ENCODE data around the gene EME2. TPM values are rescaled to one million over a fixed set of nuclear protein-coding genes. Genes with fewer than 3 reads are reported as not detected.

Gene EME2
- total and polyA plus RNA-seq, 2 donors (not counting 1 experiment from before 2014, with no cell fraction given) = 34.6 to 42.5 TPM

- Histone ChIP-seq H3K27me3 (replicated peaks in 1 of 4; ENCODE audit: control extremely low read depth in 1 of 4, control insufficient read depth in 3 of 4, insufficient read depth in 4 of 4, low read length in 3 of 4) (no peaks in the 10 kb centered on the region), H3K4me3 (ENCODE audit: control extremely low read depth in 1 of 5, extremely low read depth in 1 of 5, insufficient read depth in 1 of 5, low read depth in 2 of 5, low read length in 4 of 5) (no peak overlapping the region), H3K27ac (ENCODE audit: low read length in 2 of 2) (no peak overlapping the region), H3K4me2 (replicated peaks; ENCODE audit: low read depth, low read length, poor library complexity, severe bottlenecking) (no peak overlapping the region), H4K20me1 (ENCODE audit: control insufficient read depth, insufficient read depth, low read length, poor library complexity, severe bottlenecking) (peaks cover 57% of the 10 kb centered on the region), H2AFZ (ENCODE audit: insufficient read depth, low read depth, low read length, poor library complexity, severe bottlenecking) (no peak overlapping the region), H3K4me1 (ENCODE audit: control insufficient read depth in 2 of 2, insufficient read depth in 2 of 2, low read length in 2 of 2) (no peaks in the 10 kb centered on the region), H3K9me3 (ENCODE audit: control extremely low read depth in 1 of 3, control insufficient read depth in 2 of 3, insufficient read depth in 1 of 3, low read length in 2 of 3) (no peaks in the 10 kb centered on the region), H3K36me3 (replicated peaks in 1 of 2; ENCODE audit: control extremely low read depth in 1 of 2, control insufficient read depth in 1 of 2, extremely low read depth in 1 of 2, insufficient read depth in 2 of 2, low read length in 1 of 2) (peaks cover 0 to 67% of the 10 kb centered on the region in 2 experiments), H3K9ac (ENCODE audit: low read length) (no peak overlapping the region), H3K79me2 (ENCODE audit: control insufficient read depth, insufficient read depth, low read length) (peaks cover 58% of the 10 kb centered on the region)
- DNase-seq (no peak), ATAC-seq (ENCODE audit: low read depth) (no peak)
- 98% methylated on average over 25 of the region's 29 CpGs for WGBS (ENCODE audit: insufficient coverage)
- Mint-ChIP-seq H3K4me1 (no peaks in the 10 kb centered on the region), H3K27me3 (no peaks in the 10 kb centered on the region), H3K4me3 (no peak overlapping the region), H3K27ac (no peak overlapping the region), H3K9me3 (ENCODE audit: insufficient read depth) (no peaks in the 10 kb centered on the region)
- ChIA-PET CTCF (interaction anchor here (0.9 kb wide), 1 partner anchor 35 kb away, joined by 3 read pairs; no protein-coding TSS in a partner anchor), POLR2A (no interaction called here)
- intact Hi-C loops (cut with micrococcal nuclease) = no loop called here
- TF ChIP-seq, protein P1, sequence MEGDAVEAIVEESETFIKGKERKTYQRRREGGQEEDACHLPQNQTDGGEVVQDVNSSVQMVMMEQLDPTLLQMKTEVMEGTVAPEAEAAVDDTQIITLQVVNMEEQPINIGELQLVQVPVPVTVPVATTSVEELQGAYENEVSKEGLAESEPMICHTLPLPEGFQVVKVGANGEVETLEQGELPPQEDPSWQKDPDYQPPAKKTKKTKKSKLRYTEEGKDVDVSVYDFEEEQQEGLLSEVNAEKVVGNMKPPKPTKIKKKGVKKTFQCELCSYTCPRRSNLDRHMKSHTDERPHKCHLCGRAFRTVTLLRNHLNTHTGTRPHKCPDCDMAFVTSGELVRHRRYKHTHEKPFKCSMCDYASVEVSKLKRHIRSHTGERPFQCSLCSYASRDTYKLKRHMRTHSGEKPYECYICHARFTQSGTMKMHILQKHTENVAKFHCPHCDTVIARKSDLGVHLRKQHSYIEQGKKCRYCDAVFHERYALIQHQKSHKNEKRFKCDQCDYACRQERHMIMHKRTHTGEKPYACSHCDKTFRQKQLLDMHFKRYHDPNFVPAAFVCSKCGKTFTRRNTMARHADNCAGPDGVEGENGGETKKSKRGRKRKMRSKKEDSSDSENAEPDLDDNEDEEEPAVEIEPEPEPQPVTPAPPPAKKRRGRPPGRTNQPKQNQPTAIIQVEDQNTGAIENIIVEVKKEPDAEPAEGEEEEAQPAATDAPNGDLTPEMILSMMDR (IDR thresholded peaks at IDR 0.05) = no peak
- no peak for TF ChIP-seq EZH2 (IDR thresholded peaks at IDR 0.05; ENCODE audit: borderline replicate concordance, insufficient read depth, low read depth, low read length, poor library complexity, severe bottlenecking)
Measured at GRCh38 chr16:1745900-1746692, 26.5 kb upstream of the EME2 start.

DNA sequence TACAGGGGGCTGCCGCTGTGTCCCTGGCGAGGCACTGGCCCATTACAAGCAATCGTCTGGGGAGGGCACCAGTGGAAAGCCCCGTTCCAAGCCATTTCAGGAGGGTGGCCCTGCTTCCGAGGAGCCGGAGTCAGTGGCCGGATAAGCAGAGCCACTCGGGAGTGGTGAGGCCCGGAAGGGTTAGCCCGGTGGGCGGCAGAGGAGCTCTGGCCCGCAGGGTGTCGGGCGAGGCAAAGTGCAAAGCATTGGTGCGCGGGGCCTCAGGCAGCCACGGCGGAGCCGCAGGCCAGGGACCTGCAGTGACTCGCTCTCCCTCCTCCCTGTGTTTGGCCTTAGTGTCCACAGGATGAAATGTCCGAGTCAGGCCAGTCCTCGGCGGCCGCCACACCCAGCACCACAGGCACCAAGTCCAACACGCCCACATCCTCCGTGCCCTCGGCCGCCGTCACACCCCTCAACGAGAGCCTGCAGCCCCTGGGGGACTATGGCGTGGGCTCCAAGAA is 25.9 kb upstream of the EME2 start:
- Histone ChIP-seq H3K27me3 (replicated peaks in 1 of 4; ENCODE audit: control extremely low read depth in 1 of 4, control insufficient read depth in 3 of 4, insufficient read depth in 4 of 4, low read length in 3 of 4) (no peaks in the 10 kb centered on the region), H3K27ac (ENCODE audit: low read length in 2 of 2) (no peak overlapping the region), H3K4me3 (ENCODE audit: control extremely low read depth in 1 of 5, extremely low read depth in 1 of 5, insufficient read depth in 1 of 5, low read depth in 2 of 5, low read length in 4 of 5) (no peak overlapping the region), H3K79me2 (ENCODE audit: control insufficient read depth, insufficient read depth, low read length) (peaks cover 51% of the 10 kb centered on the region), H3K36me3 (replicated peaks in 1 of 2; ENCODE audit: control extremely low read depth in 1 of 2, control insufficient read depth in 1 of 2, extremely low read depth in 1 of 2, insufficient read depth in 2 of 2, low read length in 1 of 2) (peaks cover 0 to 68% of the 10 kb centered on the region in 2 experiments), H3K4me1 (ENCODE audit: control insufficient read depth in 2 of 2, insufficient read depth in 2 of 2, low read length in 2 of 2) (no peaks in the 10 kb centered on the region), H3K4me2 (replicated peaks; ENCODE audit: low read depth, low read length, poor library complexity, severe bottlenecking) (no peak overlapping the region), H3K9me3 (ENCODE audit: control extremely low read depth in 1 of 3, control insufficient read depth in 2 of 3, insufficient read depth in 1 of 3, low read length in 2 of 3) (no peaks in the 10 kb centered on the region), H2AFZ (ENCODE audit: insufficient read depth, low read depth, low read length, poor library complexity, severe bottlenecking) (no peak overlapping the region), H4K20me1 (ENCODE audit: control insufficient read depth, insufficient read depth, low read length, poor library complexity, severe bottlenecking) (peaks cover 52% of the 10 kb centered on the region), H3K9ac (ENCODE audit: low read length) (no peak overlapping the region)
- DNase-seq = no peak
- no peak for ATAC-seq (ENCODE audit: low read depth)
- Mint-ChIP-seq H3K9me3 (ENCODE audit: insufficient read depth) (no peaks in the 10 kb centered on the region), H3K27me3 (no peaks in the 10 kb centered on the region), H3K4me1 (no peaks in the 10 kb centered on the region), H3K27ac (peak overlapping the region; percentile 41), H3K4me3 (no peak overlapping the region)
- intact Hi-C loops (cut with micrococcal nuclease) = no loop called here
- WGBS (ENCODE audit: insufficient coverage) = 98% methylated on average over 31 of the region's 31 CpGs
- POLR2A ChIA-PET = no interaction called here
- CTCF ChIA-PET = no interaction called here
- TF ChIP-seq EZH2 (IDR thresholded peaks at IDR 0.05; ENCODE audit: borderline replicate concordance, insufficient read depth, low read depth, low read length, poor library complexity, severe bottlenecking) = no peak
- TF ChIP-seq, protein P1 (IDR thresholded peaks at IDR 0.05) = no peak

Data from B cell (primary cell).